GM23338 (cell line): ENCODE measurements around the gene TARBP1. TPM values are rescaled to one million over a fixed set of nuclear protein-coding genes. Genes with fewer than 3 reads are reported as not detected.

Source experiments
- ATAC-seq: fragments of 200-7000 bp; cut with Tn5 transposase; 3 replicates; pipeline ENCODE4 v1.9.1; 2020
- DNase-seq: peaks from one replicate; pipeline ENCODE4 v3.0.0-alpha.2; 2015; ENCODE audit warnings: low spot score
- H2AFZ ChIP-seq: fragments of 200-600 bp; sonication (generic); 2 replicates; pipeline ENCODE4 v1.8.0; 2016; ENCODE audit warnings: antibody characterized with exemption, mild to moderate bottlenecking, moderate library complexity
- H3F3A ChIP-seq: fragments of 200-600 bp; sonication (generic); replicated peaks from 2 replicates; pipeline ENCODE4 v1.8.0; 2017; ENCODE audit warnings: antibody characterized with exemption, mixed run types, low read depth
- H3K27ac ChIP-seq: fragments of 200-600 bp; sonication (generic); 2 replicates; pipeline ENCODE4 v1.6.1; 2016; ENCODE audit warnings: low read depth
- H3K27me3 ChIP-seq: fragments of 200-600 bp; sonication (generic); 2 replicates; pipeline ENCODE4 v1.8.0; 2016; ENCODE audit warnings: mild to moderate bottlenecking, mixed run types, moderate library complexity; ENCODE audit not compliant: insufficient read depth
- H3K36me3 ChIP-seq: fragments of 200-600 bp; sonication (generic); 2 replicates; pipeline ENCODE4 v1.8.0; 2016; ENCODE audit warnings: mild to moderate bottlenecking; ENCODE audit not compliant: insufficient read depth
- H3K4me1 ChIP-seq: fragments of 200-600 bp; sonication (generic); 2 replicates; pipeline ENCODE4 v1.8.0; 2016; ENCODE audit warnings: mild to moderate bottlenecking, moderate library complexity; ENCODE audit not compliant: insufficient read depth
- H3K4me2 ChIP-seq: fragments of 200-600 bp; sonication (generic); 2 replicates; pipeline ENCODE4 v1.7.1; 2017; ENCODE audit warnings: mixed run types
- H3K4me3 ChIP-seq: fragments of 200-600 bp; sonication (generic); 2 replicates; pipeline ENCODE4 v1.6.1; 2016; ENCODE audit warnings: mixed run types
- H3K79me2 ChIP-seq: fragments of 200-600 bp; sonication (generic); replicated peaks from 2 replicates; pipeline ENCODE4 v1.8.0; 2017; ENCODE audit warnings: mild to moderate bottlenecking; ENCODE audit not compliant: insufficient read depth
- H3K9me2 ChIP-seq: fragments of 200-600 bp; sonication (generic); 2 replicates; pipeline ENCODE4 v1.8.0; 2017; ENCODE audit not compliant: insufficient read depth
- H4K20me1 ChIP-seq: fragments of 200-600 bp; sonication (generic); replicated peaks from 2 replicates; pipeline ENCODE4 v1.8.0; 2017; ENCODE audit warnings: mild to moderate bottlenecking; ENCODE audit not compliant: insufficient read depth
- H3K27ac Mint-ChIP-seq: 2 replicates; pipeline ENCODE4 v1.8.0; 2020; ENCODE audit warnings: inconsistent platforms, mild to moderate bottlenecking, moderate library complexity, mixed read lengths
- H3K27me3 Mint-ChIP-seq: 3 replicates; pipeline ENCODE4 v1.8.0; 2022; ENCODE audit warnings: low read depth, mild to moderate bottlenecking, moderate library complexity, mixed read lengths, inconsistent platforms; ENCODE audit not compliant: insufficient read depth, poor library complexity
- H3K36me3 Mint-ChIP-seq: 3 replicates; pipeline ENCODE4 v1.8.0; 2021; ENCODE audit warnings: low read depth, mild to moderate bottlenecking, inconsistent platforms, moderate library complexity, mixed read lengths
- H3K4me1 Mint-ChIP-seq: 3 replicates; pipeline ENCODE4 v1.8.0; 2020; ENCODE audit warnings: mild to moderate bottlenecking, inconsistent platforms, mixed read lengths
- H3K4me3 Mint-ChIP-seq: 3 replicates; pipeline ENCODE4 v1.8.0; 2021; ENCODE audit warnings: moderate library complexity, mild to moderate bottlenecking, inconsistent platforms, mixed read lengths
- H3K9me3 Mint-ChIP-seq: 3 replicates; pipeline ENCODE4 v1.8.0; 2020; ENCODE audit warnings: moderate library complexity, mild to moderate bottlenecking, inconsistent platforms, mixed read lengths
- CREB1 ChIP-seq: fragments of 250-450 bp; sonication (Bioruptor Pico); IDR thresholded peaks from 2 replicates; pipeline ENCODE4 v1.5.0; 2020; ENCODE audit warnings: low read depth, mild to moderate bottlenecking, moderate library complexity
- EZH2 ChIP-seq: fragments of 200-600 bp; sonication (generic); IDR thresholded peaks from one replicate; pipeline ENCODE4 v1.8.0; 2017; ENCODE audit warnings: antibody characterized with exemption, mild to moderate bottlenecking, low read depth; ENCODE audit not compliant: unreplicated experiment
- NANOG ChIP-seq: IDR thresholded peaks from 2 replicates; pipeline ENCODE4 v1.6.1; 2016; ENCODE audit warnings: antibody characterized with exemption, borderline replicate concordance
- POLR2AphosphoS5 ChIP-seq: IDR thresholded peaks from 2 replicates; pipeline ENCODE4 v1.6.1; 2016; ENCODE audit warnings: antibody characterized with exemption, low read depth
- STAT1 ChIP-seq: IDR thresholded peaks from one replicate; pipeline ENCODE4 v1.6.1; 2016; ENCODE audit warnings: antibody characterized with exemption; ENCODE audit not compliant: unreplicated experiment
- ZNF114 ChIP-seq: fragments of 250-450 bp; sonication (Bioruptor Pico); IDR thresholded peaks from 2 replicates; pipeline ENCODE4 v1.5.0; 2020; ENCODE audit warnings: mild to moderate bottlenecking, moderate library complexity
- ZNF331 ChIP-seq: fragments of 250-450 bp; sonication (Bioruptor Pico); IDR thresholded peaks from 2 replicates; pipeline ENCODE4 v1.5.0; 2020; ENCODE audit warnings: low read depth, mild to moderate bottlenecking, moderate library complexity
- polyA plus RNA-seq: library from polyadenylated mRNA; unstranded; fragments of >200 nt; fragmentation: Nextera tagmentation; extraction: Ambion mirVana; gene quantifications from 2 replicates; pipeline ENCODE4 v1.2.1, GENCODE V29; 2016
- total RNA-seq: library from RNA; depleted of rRNA; stranded (reverse); fragments of >200 nt; shearing (Covaris generic); gene quantifications from 2 replicates; pipeline ENCODE4 v1.2.3, GENCODE V29; 2014
- TF ChIP-seq, protein P1 (sequence below): fragments of 250-450 bp; sonication (Bioruptor Pico); IDR thresholded peaks from 2 replicates; pipeline ENCODE4 v1.5.0; 2020; ENCODE audit warnings: mild to moderate bottlenecking, moderate library complexity
- TF ChIP-seq, protein P2 (sequence below): IDR thresholded peaks from one replicate; pipeline ENCODE4 v1.6.1; 2018; ENCODE audit warnings: antibody characterized with exemption; ENCODE audit not compliant: unreplicated experiment
- TF ChIP-seq, protein P3 (sequence below), 2 experiments: fragments of 200-600 bp in 1 of 2; sonication (generic) in 1 of 2; conservative IDR thresholded peaks; 2 replicates each; pipeline versions ENCODE4 v1.5.1 to v1.6.1; 2016 to 2017; ENCODE audit warnings: antibody characterized with exemption in 2 of 2, low read depth in 2 of 2, mild to moderate bottlenecking in 2 of 2, moderate library complexity in 1 of 2

The TARBP1 gene
- total and polyA plus RNA-seq, 2 experiments from 2014 or later: 14.9 to 18.8 TPM

DNA sequence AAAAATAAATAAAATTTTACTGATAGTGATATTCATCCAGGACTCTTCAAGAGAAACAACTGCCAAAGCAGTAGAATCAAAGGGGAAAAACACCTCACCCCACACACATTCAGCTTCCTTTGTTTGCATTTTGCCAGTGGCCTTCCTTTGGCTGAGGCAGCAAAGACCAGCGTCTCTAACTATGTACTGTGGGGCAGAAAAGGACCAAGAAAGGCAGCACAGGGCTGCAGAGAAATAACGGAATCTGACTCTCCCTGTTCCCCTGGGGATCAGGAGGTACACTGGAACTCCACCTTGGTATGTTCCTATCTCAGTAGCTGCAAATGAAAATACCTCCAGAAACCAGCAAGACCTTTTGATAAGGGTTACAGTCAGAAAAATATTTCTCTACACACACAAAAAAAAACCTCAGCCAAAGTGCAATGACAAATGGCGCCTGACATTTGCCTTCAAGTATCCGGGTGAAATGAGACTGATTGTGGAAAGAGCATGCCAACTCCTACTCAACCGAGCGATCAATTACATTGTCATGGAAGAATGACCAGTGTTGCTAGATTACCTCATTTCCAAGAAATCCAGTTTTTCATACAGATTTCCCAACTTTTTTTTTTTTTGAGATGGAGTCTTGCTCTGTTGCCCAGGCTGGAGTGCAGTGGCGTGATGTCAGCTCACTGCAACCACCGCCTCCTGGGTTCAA, 50.9 kb downstream of the TARBP1 start:
- no peaks in the 10 kb centered on the region for H3K27me3 ChIP-seq
- Mint-ChIP-seq H3K36me3 (peaks cover 42% of the 10 kb centered on the region), H3K4me1 (no peaks in the 10 kb centered on the region), H3K27me3 (no peaks in the 10 kb centered on the region), H3K9me3 (no peaks in the 10 kb centered on the region), H3K27ac (no peak overlapping the region), H3K4me3 (no peak overlapping the region)
- H3F3A ChIP-seq: no peaks in the 10 kb centered on the region
- no peaks in the 10 kb centered on the region for H3K4me1 ChIP-seq
- H3K4me2 ChIP-seq: no peak overlapping the region
- ATAC-seq (no peak), DNase-seq (no peak)
- no peak overlapping the region for H3K4me3 ChIP-seq
- no peak overlapping the region for H3K27ac ChIP-seq
- no peaks in the 10 kb centered on the region for H3K79me2 ChIP-seq
- TF ChIP-seq, protein P1, sequence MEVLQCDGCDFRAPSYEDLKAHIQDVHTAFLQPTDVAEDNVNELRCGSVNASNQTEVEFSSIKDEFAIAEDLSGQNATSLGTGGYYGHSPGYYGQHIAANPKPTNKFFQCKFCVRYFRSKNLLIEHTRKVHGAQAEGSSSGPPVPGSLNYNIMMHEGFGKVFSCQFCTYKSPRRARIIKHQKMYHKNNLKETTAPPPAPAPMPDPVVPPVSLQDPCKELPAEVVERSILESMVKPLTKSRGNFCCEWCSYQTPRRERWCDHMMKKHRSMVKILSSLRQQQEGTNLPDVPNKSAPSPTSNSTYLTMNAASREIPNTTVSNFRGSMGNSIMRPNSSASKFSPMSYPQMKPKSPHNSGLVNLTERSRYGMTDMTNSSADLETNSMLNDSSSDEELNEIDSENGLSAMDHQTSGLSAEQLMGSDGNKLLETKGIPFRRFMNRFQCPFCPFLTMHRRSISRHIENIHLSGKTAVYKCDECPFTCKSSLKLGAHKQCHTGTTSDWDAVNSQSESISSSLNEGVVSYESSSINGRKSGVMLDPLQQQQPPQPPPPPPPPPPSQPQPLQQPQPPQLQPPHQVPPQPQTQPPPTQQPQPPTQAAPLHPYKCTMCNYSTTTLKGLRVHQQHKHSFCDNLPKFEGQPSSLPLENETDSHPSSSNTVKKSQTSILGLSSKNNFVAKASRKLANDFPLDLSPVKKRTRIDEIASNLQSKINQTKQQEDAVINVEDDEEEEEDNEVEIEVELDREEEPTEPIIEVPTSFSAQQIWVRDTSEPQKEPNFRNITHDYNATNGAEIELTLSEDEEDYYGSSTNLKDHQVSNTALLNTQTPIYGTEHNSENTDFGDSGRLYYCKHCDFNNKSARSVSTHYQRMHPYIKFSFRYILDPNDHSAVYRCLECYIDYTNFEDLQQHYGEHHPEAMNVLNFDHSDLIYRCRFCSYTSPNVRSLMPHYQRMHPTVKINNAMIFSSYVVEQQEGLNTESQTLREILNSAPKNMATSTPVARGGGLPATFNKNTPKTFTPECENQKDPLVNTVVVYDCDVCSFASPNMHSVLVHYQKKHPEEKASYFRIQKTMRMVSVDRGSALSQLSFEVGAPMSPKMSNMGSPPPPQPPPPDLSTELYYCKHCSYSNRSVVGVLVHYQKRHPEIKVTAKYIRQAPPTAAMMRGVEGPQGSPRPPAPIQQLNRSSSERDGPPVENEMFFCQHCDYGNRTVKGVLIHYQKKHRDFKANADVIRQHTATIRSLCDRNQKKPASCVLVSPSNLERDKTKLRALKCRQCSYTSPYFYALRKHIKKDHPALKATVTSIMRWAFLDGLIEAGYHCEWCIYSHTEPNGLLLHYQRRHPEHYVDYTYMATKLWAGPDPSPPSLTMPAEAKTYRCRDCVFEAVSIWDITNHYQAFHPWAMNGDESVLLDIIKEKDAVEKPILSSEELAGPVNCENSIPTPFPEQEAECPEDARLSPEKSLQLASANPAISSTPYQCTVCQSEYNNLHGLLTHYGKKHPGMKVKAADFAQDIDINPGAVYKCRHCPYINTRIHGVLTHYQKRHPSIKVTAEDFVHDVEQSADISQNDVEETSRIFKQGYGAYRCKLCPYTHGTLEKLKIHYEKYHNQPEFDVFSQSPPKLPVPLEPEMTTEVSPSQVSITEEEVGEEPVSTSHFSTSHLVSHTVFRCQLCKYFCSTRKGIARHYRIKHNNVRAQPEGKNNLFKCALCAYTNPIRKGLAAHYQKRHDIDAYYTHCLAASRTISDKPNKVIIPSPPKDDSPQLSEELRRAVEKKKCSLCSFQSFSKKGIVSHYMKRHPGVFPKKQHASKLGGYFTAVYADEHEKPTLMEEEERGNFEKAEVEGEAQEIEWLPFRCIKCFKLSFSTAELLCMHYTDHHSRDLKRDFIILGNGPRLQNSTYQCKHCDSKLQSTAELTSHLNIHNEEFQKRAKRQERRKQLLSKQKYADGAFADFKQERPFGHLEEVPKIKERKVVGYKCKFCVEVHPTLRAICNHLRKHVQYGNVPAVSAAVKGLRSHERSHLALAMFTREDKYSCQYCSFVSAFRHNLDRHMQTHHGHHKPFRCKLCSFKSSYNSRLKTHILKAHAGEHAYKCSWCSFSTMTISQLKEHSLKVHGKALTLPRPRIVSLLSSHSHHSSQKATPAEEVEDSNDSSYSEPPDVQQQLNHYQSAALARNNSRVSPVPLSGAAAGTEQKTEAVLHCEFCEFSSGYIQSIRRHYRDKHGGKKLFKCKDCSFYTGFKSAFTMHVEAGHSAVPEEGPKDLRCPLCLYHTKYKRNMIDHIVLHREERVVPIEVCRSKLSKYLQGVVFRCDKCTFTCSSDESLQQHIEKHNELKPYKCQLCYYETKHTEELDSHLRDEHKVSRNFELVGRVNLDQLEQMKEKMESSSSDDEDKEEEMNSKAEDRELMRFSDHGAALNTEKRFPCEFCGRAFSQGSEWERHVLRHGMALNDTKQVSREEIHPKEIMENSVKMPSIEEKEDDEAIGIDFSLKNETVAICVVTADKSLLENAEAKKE (CRISPR knock-in tag): no peak
- TF ChIP-seq ZNF114 (CRISPR knock-in tag) (no peak), ZNF331 (no peak), NANOG (no peak), EZH2 (no peak), STAT1 (no peak), CREB1 (CRISPR knock-in tag) (no peak), POLR2AphosphoS5 (no peak)
- TF ChIP-seq, protein P2, sequence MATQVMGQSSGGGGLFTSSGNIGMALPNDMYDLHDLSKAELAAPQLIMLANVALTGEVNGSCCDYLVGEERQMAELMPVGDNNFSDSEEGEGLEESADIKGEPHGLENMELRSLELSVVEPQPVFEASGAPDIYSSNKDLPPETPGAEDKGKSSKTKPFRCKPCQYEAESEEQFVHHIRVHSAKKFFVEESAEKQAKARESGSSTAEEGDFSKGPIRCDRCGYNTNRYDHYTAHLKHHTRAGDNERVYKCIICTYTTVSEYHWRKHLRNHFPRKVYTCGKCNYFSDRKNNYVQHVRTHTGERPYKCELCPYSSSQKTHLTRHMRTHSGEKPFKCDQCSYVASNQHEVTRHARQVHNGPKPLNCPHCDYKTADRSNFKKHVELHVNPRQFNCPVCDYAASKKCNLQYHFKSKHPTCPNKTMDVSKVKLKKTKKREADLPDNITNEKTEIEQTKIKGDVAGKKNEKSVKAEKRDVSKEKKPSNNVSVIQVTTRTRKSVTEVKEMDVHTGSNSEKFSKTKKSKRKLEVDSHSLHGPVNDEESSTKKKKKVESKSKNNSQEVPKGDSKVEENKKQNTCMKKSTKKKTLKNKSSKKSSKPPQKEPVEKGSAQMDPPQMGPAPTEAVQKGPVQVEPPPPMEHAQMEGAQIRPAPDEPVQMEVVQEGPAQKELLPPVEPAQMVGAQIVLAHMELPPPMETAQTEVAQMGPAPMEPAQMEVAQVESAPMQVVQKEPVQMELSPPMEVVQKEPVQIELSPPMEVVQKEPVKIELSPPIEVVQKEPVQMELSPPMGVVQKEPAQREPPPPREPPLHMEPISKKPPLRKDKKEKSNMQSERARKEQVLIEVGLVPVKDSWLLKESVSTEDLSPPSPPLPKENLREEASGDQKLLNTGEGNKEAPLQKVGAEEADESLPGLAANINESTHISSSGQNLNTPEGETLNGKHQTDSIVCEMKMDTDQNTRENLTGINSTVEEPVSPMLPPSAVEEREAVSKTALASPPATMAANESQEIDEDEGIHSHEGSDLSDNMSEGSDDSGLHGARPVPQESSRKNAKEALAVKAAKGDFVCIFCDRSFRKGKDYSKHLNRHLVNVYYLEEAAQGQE: no peak
- TF ChIP-seq, protein P3, sequence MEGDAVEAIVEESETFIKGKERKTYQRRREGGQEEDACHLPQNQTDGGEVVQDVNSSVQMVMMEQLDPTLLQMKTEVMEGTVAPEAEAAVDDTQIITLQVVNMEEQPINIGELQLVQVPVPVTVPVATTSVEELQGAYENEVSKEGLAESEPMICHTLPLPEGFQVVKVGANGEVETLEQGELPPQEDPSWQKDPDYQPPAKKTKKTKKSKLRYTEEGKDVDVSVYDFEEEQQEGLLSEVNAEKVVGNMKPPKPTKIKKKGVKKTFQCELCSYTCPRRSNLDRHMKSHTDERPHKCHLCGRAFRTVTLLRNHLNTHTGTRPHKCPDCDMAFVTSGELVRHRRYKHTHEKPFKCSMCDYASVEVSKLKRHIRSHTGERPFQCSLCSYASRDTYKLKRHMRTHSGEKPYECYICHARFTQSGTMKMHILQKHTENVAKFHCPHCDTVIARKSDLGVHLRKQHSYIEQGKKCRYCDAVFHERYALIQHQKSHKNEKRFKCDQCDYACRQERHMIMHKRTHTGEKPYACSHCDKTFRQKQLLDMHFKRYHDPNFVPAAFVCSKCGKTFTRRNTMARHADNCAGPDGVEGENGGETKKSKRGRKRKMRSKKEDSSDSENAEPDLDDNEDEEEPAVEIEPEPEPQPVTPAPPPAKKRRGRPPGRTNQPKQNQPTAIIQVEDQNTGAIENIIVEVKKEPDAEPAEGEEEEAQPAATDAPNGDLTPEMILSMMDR (conservative IDR thresholded peaks at IDR 0.05; ENCODE audit: low read depth in 2 of 2): no peak
- H2AFZ ChIP-seq: no peak overlapping the region
- H4K20me1 ChIP-seq: no peaks in the 10 kb centered on the region
- H3K9me2 ChIP-seq: no peaks in the 10 kb centered on the region
- peaks cover 8% of the 10 kb centered on the region for H3K36me3 ChIP-seq
